ENCODE data around the gene CLIC6.
A peak's percentile ranks its signal among the peaks of the same experiment; 100 is the strongest.

CLIC6 gene

GRCh38 chr21:34730194-34730593 lies 61.4 kb downstream of the CLIC6 start:
- DNase-seq = no peak

GRCh38 chr21:34730756-34731445 lies 62.1 kb downstream of the CLIC6 start:
- DNase-seq = no peak

DNA sequence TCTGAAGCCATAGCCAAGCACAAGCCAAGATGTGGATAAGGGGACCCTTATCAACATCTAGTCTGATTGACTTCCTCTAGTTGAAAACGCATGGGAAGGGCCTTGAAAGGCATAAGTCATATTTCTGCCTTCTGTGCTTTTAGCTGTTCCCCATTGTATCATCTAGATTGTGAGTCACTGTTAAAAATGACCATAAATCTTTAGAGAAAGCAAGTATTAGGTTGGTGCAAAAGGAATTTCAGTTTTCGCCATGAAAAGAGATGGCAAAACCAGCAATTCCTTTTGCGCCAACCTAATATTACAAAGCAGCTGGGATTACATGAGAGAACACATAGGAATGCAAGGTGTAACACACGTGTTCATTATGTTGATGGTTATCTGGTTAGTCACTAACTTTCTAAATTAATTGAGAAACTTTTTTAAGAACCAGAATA lies 63.6 kb downstream of the CLIC6 start:
- DNase-seq = no peak

- no peak for DNase-seq
Observed at GRCh38 chr21:34733852-34734251, 65.1 kb downstream of the CLIC6 start.

GRCh38 chr21:34734696-34735095 lies 65.9 kb downstream of the CLIC6 start:
- DNase-seq = no peak

- DNase-seq = no peak
Observed at GRCh38 chr21:34736116-34736874, 67.5 kb downstream of the CLIC6 start.

DNA sequence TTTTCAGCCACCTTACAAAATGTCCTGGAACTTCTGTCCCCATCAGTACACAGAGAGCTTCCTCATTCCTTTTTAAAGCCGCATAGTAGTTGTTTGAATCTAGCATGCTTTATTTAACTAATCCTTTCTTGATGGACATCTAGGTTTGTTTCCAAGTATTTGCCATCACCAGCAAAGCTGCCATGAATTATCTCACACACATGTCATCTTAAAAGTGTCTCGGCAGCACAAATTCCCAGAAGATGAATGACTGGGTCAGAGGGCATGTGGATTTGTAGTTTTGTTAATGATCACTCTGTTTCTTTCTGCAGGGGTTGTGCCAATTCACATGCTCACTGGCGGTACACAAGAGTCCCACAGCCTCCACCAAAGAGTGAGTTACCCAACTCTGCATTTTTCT lies 68.3 kb downstream of the CLIC6 start:
- DNase-seq = no peak

DNA sequence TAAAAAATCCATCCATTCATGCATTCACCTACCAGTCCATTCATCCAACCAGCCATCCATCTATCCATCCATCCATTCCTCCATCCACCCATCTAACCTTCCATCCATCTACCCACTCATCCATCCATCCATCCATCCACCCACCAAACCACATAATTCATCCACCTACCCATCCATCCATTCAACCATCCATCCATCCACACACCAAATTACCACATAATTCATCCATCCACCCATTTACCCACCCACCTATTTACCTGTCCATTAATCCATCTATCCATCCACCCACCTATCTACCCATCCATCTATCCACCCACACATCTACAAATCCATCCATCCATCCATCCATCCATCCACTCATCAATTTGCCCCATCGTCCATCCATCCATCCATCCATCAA lies 71.4 kb downstream of the CLIC6 start:
- DNase-seq = no peak

DNA sequence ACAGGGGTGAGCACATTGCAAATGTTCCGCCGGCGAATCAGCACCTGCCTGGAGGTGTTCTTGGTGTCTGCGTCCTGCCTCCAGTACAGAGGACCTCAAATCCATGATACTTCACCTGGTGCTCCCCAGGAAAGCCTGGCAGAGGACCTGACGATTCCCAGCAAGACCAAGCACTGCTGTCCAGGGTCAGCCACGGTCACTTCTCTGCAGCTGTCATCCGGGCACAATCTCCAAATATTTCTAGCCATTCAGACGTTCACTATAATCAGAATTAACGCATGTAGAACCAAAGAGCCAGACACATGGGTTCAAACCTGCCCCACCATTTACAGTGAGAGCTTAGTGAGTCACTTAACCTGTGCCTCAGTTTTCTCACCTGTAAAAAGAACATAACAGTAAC lies 74.5 kb downstream of the CLIC6 start:
- DNase-seq = no peak

GRCh38 chr21:34743831-34744230 lies 75.0 kb downstream of the CLIC6 start:
- no peak for DNase-seq

- no peak for DNase-seq
Observed at GRCh38 chr21:34744801-34745200, 76.0 kb downstream of the CLIC6 start.

GRCh38 chr21:34745557-34746255 lies 76.9 kb downstream of the CLIC6 start:
- DNase-seq = peak; percentile 11

- DNase-seq = no peak
Observed at GRCh38 chr21:34748862-34749261, 80.1 kb downstream of the CLIC6 start.

GRCh38 chr21:34754690-34755647 lies 86.2 kb downstream of the CLIC6 start:
- no peak for DNase-seq

DNA sequence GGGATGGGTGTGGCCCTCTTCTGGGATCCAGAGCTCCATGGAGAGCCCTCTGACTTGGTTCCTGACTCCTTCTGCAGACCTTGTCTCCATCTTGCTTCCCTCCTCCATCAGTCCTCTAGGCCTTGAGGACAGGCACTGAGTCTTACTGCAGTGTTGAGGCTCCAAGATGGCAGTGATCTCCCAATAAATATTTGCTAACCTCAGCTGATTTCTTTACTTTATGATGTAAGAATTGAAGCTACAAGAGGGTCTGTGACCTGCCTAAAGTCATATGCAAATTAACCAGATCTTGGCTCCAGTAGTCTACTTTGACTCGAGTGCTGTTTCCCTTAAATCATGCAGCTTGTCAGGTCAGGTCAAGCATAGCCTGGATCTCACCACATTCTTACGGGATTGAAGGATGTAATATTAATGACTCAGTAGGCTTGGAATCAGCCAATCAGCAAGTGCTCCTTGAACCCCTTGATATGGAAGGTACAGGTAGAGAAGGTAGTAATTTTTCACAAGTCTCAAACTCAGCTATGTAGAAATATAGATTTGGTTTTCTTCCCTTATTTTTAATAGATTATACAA lies 93.0 kb downstream of the CLIC6 start:
- no peak for DNase-seq

- DNase-seq = no peak
Observed at GRCh38 chr21:34762786-34763185, 94.0 kb downstream of the CLIC6 start.

DNA sequence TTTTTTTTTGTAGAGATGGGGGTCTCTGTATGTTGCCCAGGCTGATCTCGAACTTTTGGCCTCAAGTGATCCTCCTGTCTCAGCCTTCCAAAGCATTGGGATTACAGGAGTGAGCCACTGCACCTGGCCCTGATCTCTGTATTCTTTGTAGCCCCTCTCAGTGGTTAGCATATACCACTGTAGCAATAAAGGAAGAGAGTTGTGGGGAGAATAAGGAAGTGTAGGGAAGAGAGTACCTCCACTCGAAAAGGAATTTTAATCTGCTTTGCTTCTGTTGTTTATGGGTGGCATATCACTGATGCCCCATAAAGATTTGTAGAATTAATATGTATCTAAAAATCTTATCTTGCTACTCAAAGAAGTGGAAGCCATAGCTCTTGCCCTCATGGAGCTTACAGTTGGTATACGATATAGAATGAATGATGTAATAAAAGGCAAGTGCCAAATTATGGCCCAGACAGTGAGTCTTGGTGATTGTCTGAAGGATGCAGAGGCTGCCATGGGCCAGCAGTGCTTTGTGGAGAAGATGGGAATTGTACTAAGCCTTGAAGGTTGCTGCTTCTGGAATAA lies 96.0 kb downstream of the CLIC6 start:
- no peak for DNase-seq

DNA sequence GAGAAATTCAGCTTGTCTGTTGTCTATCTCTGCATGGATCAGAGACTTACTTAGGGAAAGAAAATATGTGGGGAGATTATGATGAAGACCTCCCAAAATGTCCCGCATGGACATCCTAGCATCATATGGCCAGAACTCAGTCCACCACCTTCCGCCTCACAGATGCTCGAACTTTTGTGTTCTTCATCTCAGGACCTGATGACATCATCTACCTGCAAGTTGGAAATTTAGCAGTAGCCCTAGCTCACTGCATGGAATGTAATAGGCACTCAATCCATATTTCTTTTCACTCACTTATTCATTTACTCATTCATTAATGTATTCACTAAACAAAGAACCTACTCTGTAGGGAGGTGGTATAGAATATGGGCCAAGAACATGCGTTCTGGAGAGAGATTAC lies 96.8 kb downstream of the CLIC6 start:
- DNase-seq = no peak

DNA sequence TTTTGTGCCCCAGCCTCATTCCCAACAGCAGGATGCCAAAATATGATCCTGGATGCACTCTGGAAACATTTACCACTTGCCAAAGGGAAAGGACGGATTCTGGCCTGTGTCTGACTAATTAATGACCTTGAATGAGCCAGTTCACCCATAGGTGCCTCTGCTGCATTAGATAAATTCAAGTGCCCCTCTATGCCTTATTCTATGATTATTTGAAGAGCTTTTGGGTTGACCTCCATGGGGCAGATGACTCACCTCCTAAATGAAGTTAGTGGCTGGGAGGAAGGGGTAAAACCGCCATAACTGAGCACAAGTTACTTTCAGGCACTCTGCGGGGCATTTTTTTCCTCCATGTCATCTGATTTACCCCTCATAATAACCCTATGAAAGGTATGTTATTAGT lies 98.1 kb downstream of the CLIC6 start:
- DNase-seq = no peak
